HepG2 (cell line): ENCODE measurements around the gene GPSM1. TPM values are rescaled to one million over a fixed set of nuclear protein-coding genes. Genes with fewer than 3 reads are reported as not detected.

ENCODE experiments used
- BATF2 ChIP-seq: sonication (generic); formaldehyde crosslinking; IDR thresholded peaks from 2 replicates; pipeline ENCODE4 v1.8.0; 2022; ENCODE audit warnings: mild to moderate bottlenecking, missing genetic modification reagents, moderate library complexity
- CAMTA2 ChIP-seq: sonication (generic); formaldehyde crosslinking; IDR thresholded peaks from 2 replicates; pipeline ENCODE4 v1.4.0; 2020; ENCODE audit warnings: mild to moderate bottlenecking, missing genetic modification reagents, borderline replicate concordance
- CREB1 ChIP-seq, 2 experiments: fragments of 450-650 bp in 1 of 2; IDR thresholded peaks; 2 replicates each; pipeline ENCODE4 v1.6.1; 2016 to 2017; ENCODE audit warnings: control low read depth in 1 of 2, mild to moderate bottlenecking in 1 of 2, missing compliant biosample characterization in 1 of 2, missing genetic modification characterization in 1 of 2
- EED ChIP-seq: sonication (generic); formaldehyde crosslinking; IDR thresholded peaks from 2 replicates; pipeline ENCODE4 v1.5.0; 2020; ENCODE audit warnings: mild to moderate bottlenecking, missing genetic modification reagents
- ELF1 ChIP-seq: sonication (generic); formaldehyde crosslinking; IDR thresholded peaks from 2 replicates; pipeline ENCODE4 v1.4.0; 2020; ENCODE audit warnings: missing genetic modification reagents
- FOXC1 ChIP-seq: sonication (generic); formaldehyde crosslinking; IDR thresholded peaks from 2 replicates; pipeline ENCODE4 v1.8.0; 2022; ENCODE audit warnings: mild to moderate bottlenecking, missing genetic modification reagents, borderline replicate concordance
- IRF2 ChIP-seq: IDR thresholded peaks from 2 replicates; pipeline ENCODE4 v1.6.1; 2018; ENCODE audit warnings: missing genetic modification reagents, missing compliant biosample characterization
- SP4 ChIP-seq: sonication (generic); formaldehyde crosslinking; IDR thresholded peaks from 2 replicates; pipeline ENCODE4 v1.8.1; 2023; ENCODE audit warnings: mild to moderate bottlenecking, missing genetic modification reagents
- ZBTB1 ChIP-seq: sonication (generic); formaldehyde crosslinking; IDR thresholded peaks from 2 replicates; pipeline ENCODE4 v1.4.0; 2020; ENCODE audit warnings: missing genetic modification reagents, borderline replicate concordance
- ZHX1 ChIP-seq: sonication (generic); formaldehyde crosslinking; IDR thresholded peaks from 2 replicates; pipeline ENCODE4 v1.8.1; 2022; ENCODE audit warnings: low read depth, mild to moderate bottlenecking, missing genetic modification reagents
- ZMYM2 ChIP-seq: sonication (generic); formaldehyde crosslinking; IDR thresholded peaks from 2 replicates; pipeline ENCODE4 v1.8.0; 2022; ENCODE audit warnings: mild to moderate bottlenecking, missing genetic modification reagents
- ZNF605 ChIP-seq: sonication (generic); formaldehyde crosslinking; IDR thresholded peaks from 2 replicates; pipeline ENCODE4 v1.8.0; 2022; ENCODE audit warnings: mild to moderate bottlenecking, missing genetic modification reagents
- polyA plus RNA-seq, 8 experiments: library from polyadenylated mRNA; depleted of rRNA in 3 of 8; stranded (reverse) in 7 of 8; unstranded in 1 of 8; fragments of >200 nt; fragmentation: Illumina TruSeq in 4 of 8; extraction: Trizol in 4 of 8; gene quantifications; 2 replicates each; pipeline versions ENCODE4 v1.2.1 to v1.2.3, GENCODE V29; 2011 to 2016; ENCODE audit warnings: low read depth in 4 of 8, missing spikeins in 1 of 8, mixed read lengths in 1 of 8; ENCODE audit not compliant: insufficient read depth in 1 of 8
- total RNA-seq, 5 experiments: library from RNA; depleted of rRNA; stranded (reverse); fragments of >200 nt; fragmentation: Illumina TruSeq; extraction: Trizol; gene quantifications; 2 replicates each; pipeline ENCODE4 v1.2.3, GENCODE V29; 2016; ENCODE audit warnings: low read depth in 1 of 5
- TF ChIP-seq, protein P1 (sequence below): sonication (generic); formaldehyde crosslinking; IDR thresholded peaks from 2 replicates; pipeline ENCODE4 v1.5.0; 2020; ENCODE audit warnings: mild to moderate bottlenecking, missing genetic modification reagents
- TF ChIP-seq, protein P2 (sequence below), 2 experiments: sonication (generic) in 1 of 2; formaldehyde crosslinking in 1 of 2; IDR thresholded peaks; 2 replicates each; pipeline versions ENCODE4 v1.5.1 to v1.6.1; 2011 to 2020; ENCODE audit warnings: borderline replicate concordance in 1 of 2, low read depth in 1 of 2, low read length in 1 of 2, mild to moderate bottlenecking in 1 of 2, missing genetic modification reagents in 1 of 2, moderate library complexity in 1 of 2

GPSM1 gene
- total and polyA plus RNA-seq, 2 of the 13 experiments (the other 11 are each of a cell fraction or from before 2014, with no cell fraction given) = 1.0 to 2.4 TPM

- TF ChIP-seq ZMYM2 (CRISPR knock-in tag) = no peak
- TF ChIP-seq IRF2 (CRISPR knock-in tag) = peak; percentile 43; the same call in 1 of the 2 replicates
- TF ChIP-seq ZBTB1 (CRISPR knock-in tag) = no peak
- TF ChIP-seq FOXC1 = peak; percentile 87; the same call in 1 of the 2 replicates
- TF ChIP-seq EED (CRISPR knock-in tag) = no peak
- TF ChIP-seq CAMTA2 (CRISPR knock-in tag) = no peak
- TF ChIP-seq CREB1 (IDR thresholded peaks at IDR 0.05) = no peak
- TF ChIP-seq CREB1 (CRISPR knock-in tag; IDR thresholded peaks at IDR 0.05) = no peak
- TF ChIP-seq ELF1 = peak; percentile 94
- TF ChIP-seq, protein P1, sequence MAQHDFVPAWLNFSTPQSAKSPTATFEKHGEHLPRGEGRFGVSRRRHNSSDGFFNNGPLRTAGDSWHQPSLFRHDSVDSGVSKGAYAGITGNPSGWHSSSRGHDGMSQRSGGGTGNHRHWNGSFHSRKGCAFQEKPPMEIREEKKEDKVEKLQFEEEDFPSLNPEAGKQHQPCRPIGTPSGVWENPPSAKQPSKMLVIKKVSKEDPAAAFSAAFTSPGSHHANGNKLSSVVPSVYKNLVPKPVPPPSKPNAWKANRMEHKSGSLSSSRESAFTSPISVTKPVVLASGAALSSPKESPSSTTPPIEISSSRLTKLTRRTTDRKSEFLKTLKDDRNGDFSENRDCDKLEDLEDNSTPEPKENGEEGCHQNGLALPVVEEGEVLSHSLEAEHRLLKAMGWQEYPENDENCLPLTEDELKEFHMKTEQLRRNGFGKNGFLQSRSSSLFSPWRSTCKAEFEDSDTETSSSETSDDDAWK (CRISPR knock-in tag) = no peak
- peak; percentile 97 for TF ChIP-seq BATF2
- peak; percentile 21; the same call in 1 of the 2 replicates for TF ChIP-seq ZNF605 (CRISPR knock-in tag)
- TF ChIP-seq, protein P2, sequence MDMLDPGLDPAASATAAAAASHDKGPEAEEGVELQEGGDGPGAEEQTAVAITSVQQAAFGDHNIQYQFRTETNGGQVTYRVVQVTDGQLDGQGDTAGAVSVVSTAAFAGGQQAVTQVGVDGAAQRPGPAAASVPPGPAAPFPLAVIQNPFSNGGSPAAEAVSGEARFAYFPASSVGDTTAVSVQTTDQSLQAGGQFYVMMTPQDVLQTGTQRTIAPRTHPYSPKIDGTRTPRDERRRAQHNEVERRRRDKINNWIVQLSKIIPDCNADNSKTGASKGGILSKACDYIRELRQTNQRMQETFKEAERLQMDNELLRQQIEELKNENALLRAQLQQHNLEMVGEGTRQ (IDR thresholded peaks at IDR 0.05; ENCODE audit: low read depth, low read length) = no peak
- TF ChIP-seq, protein P2 (CRISPR knock-in tag; IDR thresholded peaks at IDR 0.05; ENCODE audit: borderline replicate concordance) = no peak
- TF ChIP-seq SP4 (CRISPR knock-in tag) = peak; percentile 85
- peak; percentile 84 for TF ChIP-seq ZHX1 (CRISPR knock-in tag)
These were observed 36.0 kb downstream of the GPSM1 start, which contains the start of gene DNLZ (continued) for GRCh38 chr9:136363106-136363948.
